Stomach (tissue), 9 donors: ENCODE measurements around the gene ARID1B. TPM values are rescaled to one million over a fixed set of nuclear protein-coding genes. Genes with fewer than 3 reads are reported as not detected.
"Not testable (repeated sequence)": the region's sequence is repeated elsewhere in the genome, so short reads cannot be mapped to it uniquely, and the experiment has no call there.

ENCODE experiments used
- DNase-seq, 2 donors: peaks; one replicate each; pipeline versions ENCODE4 v3.0.0 to v3.0.0-alpha.2; 2013 to 2019
- H3K27ac ChIP-seq, 5 donors: fragments of 200-600 bp in 4 of 5; sonication (generic) in 4 of 5; one replicate each; pipeline ENCODE4 v1.5.1; 2013 to 2019; ENCODE audit warnings: mild to moderate bottlenecking in 1 of 5, moderate library complexity in 1 of 5
- H3K27me3 ChIP-seq, 3 donors: fragments of 200-600 bp; sonication (generic); one replicate each; pipeline ENCODE4 v1.5.1; 2017 to 2019; ENCODE audit warnings: mixed run types in 1 of 3
- H3K36me3 ChIP-seq, 4 donors: fragments of 200-600 bp; sonication (generic); 1 replicate in 3 of 4; 2 replicates in 1 of 4; pipeline ENCODE4 v1.5.1; 2016 to 2019
- H3K4me1 ChIP-seq, 4 donors: fragments of 200-600 bp; sonication (generic); one replicate each; pipeline ENCODE4 v1.5.1; 2016 to 2019
- H3K4me3 ChIP-seq, 4 donors: fragments of 200-600 bp; sonication (generic) in 3 of 4; one replicate each; pipeline ENCODE4 v1.5.1; 2016 to 2019; ENCODE audit warnings: mild to moderate bottlenecking in 1 of 4
- H3K9me3 ChIP-seq, 4 donors: fragments of 200-600 bp; sonication (generic); one replicate each; pipeline ENCODE4 v1.5.1; 2016 to 2019
- EP300 ChIP-seq: sonication (generic); formaldehyde crosslinking; IDR thresholded peaks from one replicate; pipeline ENCODE4 v1.6.1; 2017; ENCODE audit warnings: antibody characterized with exemption
- POLR2A ChIP-seq, 4 donors: fragments of 450-650 bp; IDR thresholded peaks; one replicate each; pipeline ENCODE4 v1.6.1; 2016; ENCODE audit warnings: antibody characterized with exemption in 4 of 4, control low read depth in 2 of 4, mild to moderate bottlenecking in 1 of 4, moderate library complexity in 1 of 4
- POLR2AphosphoS5 ChIP-seq, 3 donors: sonication (generic); formaldehyde crosslinking; IDR thresholded peaks; one replicate each; pipeline ENCODE4 v1.6.1; 2016; ENCODE audit warnings: antibody characterized with exemption in 3 of 3
- WGBS, 5 donors: extraction: QIAGEN DNeasy Blood & Tissue Kit in 3 of 5; methylation state at CpG; one replicate each; pipeline versions ENCODE4 v1.1.5 to v1.1.7; 2013 to 2018; 5-methylcytosine and 5-hydroxymethylcytosine counted together
- intact Hi-C: fragments of 100-400 bp; cut with DNase I; formaldehyde crosslinking; loops from one replicate; pipeline ENCODE4 v1.15.1; 2023; ENCODE audit warnings: low total_unique reads
- polyA plus RNA-seq, 3 donors: library from polyadenylated mRNA; stranded (reverse); fragments of 200-250 nt; gene quantifications; one replicate each; pipeline ENCODE4 v1.2.3, GENCODE V29; 2013
- total RNA-seq, 5 donors: library from RNA; depleted of rRNA; stranded (reverse); fragments of >200 nt; gene quantifications; one replicate each; pipeline versions ENCODE4 v1.1.0 to v1.2.3, GENCODE V29; 2014 to 2016
- TF ChIP-seq, protein P1 (sequence below), 7 experiments: fragments of 450-650 bp in 4 of 7; fragments of 200-600 bp in 3 of 7; sonication (generic) in 3 of 7; IDR thresholded peaks; one replicate each; pipeline ENCODE4 v1.5.1; 2016 to 2019; ENCODE audit warnings: antibody characterized with exemption in 7 of 7, control low read depth in 2 of 7, mild to moderate bottlenecking in 1 of 7
- donor health status: healthy with polysubstance abuse.
- donor health status: Bipolar disorder and iron deficiency.
- donor health status: healthy.

Gene ARID1B
- total and polyA plus RNA-seq, 8 donors = 8.8 to 183 (median 48.3) TPM

DNA sequence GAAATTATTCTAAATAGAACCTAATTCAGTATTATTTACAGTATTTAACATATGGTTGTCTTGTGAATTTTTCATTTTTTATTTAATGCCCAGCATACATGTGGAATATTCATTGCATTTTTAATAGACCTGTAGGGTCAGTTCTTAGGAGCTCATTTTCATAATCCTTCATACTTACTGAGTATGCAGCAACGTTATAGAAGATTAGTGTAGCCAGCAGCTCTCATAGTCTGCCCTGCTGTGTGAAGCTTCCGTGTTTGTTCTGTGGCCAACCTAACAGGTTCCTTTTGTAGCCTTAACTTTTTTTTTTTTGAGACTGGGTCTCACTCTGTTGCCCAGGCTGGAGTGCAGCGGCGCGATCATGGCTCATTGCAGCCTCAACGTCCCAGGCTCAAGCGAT lies 261.4 kb downstream of the ARID1B start:
- Histone ChIP-seq H3K4me1 (peaks cover 20 to 46% (median 30%) of the 10 kb centered on the region in 4 donors), H3K36me3 (no peaks in the 10 kb centered on the region), H3K4me3 (no peak overlapping the region), H3K27me3 (no peaks in the 10 kb centered on the region), H3K9me3 (no peaks in the 10 kb centered on the region), H3K27ac (no peak overlapping the region)
- intact Hi-C loops = loop anchor here (10.0 kb wide), 1 partner anchor 146 kb away; no protein-coding TSS in a partner anchor
- no peak for DNase-seq
- TF ChIP-seq, protein P1, sequence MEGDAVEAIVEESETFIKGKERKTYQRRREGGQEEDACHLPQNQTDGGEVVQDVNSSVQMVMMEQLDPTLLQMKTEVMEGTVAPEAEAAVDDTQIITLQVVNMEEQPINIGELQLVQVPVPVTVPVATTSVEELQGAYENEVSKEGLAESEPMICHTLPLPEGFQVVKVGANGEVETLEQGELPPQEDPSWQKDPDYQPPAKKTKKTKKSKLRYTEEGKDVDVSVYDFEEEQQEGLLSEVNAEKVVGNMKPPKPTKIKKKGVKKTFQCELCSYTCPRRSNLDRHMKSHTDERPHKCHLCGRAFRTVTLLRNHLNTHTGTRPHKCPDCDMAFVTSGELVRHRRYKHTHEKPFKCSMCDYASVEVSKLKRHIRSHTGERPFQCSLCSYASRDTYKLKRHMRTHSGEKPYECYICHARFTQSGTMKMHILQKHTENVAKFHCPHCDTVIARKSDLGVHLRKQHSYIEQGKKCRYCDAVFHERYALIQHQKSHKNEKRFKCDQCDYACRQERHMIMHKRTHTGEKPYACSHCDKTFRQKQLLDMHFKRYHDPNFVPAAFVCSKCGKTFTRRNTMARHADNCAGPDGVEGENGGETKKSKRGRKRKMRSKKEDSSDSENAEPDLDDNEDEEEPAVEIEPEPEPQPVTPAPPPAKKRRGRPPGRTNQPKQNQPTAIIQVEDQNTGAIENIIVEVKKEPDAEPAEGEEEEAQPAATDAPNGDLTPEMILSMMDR (IDR thresholded peaks at IDR 0.05) = no peak
- TF ChIP-seq EP300 (no peak), POLR2A (IDR thresholded peaks at IDR 0.05) (no peak), POLR2AphosphoS5 (IDR thresholded peaks at IDR 0.05) (no peak)
- 80 to 88% (median 81%) methylated on average over 7 of the region's 7 CpGs for WGBS, 5 donors

DNA sequence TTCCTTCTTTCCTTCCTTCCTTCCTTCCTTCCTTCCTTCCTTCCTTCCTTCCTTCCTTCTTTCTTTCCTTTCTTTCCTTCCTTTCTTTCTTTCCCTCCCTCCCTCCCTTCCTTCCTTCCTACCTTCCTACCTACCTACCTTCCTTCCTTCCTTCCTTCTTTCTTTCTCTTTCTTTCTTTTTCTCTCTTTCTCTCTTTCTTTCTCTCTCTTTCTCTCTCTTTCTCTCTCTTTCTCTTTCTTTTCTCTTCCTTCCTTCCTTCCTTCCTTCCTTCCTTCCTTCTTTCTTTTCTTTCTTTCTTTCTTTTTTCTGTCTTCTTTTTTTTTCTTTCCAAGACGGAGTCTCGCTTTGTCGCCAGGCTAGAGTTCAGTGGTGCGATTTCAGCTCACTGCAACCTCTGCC lies 262.5 kb downstream of the ARID1B start:
- not testable (repeated sequence) for H3K4me3 ChIP-seq, H3K27ac ChIP-seq, H3K9me3 ChIP-seq, H3K27me3 ChIP-seq, DNase-seq, H3K36me3 ChIP-seq
- 98 to 100% (median 99%) methylated on average over 4 of the region's 4 CpGs for WGBS, 5 donors
- intact Hi-C loops = loop anchor here (10.0 kb wide), 1 partner anchor 145 kb away; no protein-coding TSS in a partner anchor
- peaks cover 12 to 43% (median 23%) of the 10 kb centered on the region in 4 donors for H3K4me1 ChIP-seq

DNA sequence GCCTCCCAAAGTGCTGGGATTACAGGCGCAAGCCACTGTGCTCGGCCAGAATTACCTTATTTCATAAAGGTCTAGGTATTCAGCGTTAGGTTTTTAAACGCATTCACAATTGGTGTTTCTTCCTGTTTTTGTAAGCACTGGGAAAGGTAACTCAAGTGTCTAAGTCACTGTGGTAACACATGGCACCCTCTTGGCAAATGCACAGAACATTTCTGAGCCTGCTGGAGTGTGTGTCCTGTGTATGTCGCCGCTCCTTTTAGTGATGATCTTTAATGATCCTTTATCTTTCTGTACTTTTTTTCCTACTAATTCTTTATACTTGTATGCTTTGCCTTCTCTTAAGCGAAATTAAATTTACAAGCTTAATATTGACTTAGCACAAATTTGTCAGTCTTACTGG lies 263.0 kb downstream of the ARID1B start:
- intact Hi-C loops = no loop called here
- peaks cover 9 to 37% (median 18%) of the 10 kb centered on the region in 4 donors for H3K4me1 ChIP-seq
- no peak overlapping the region for H3K27ac ChIP-seq
- H3K36me3 ChIP-seq = no peaks in the 10 kb centered on the region
- no peak overlapping the region for H3K4me3 ChIP-seq
- H3K9me3 ChIP-seq = no peaks in the 10 kb centered on the region
- TF ChIP-seq POLR2A (IDR thresholded peaks at IDR 0.05) (no peak), POLR2AphosphoS5 (IDR thresholded peaks at IDR 0.05) (no peak), EP300 (no peak)
- TF ChIP-seq, protein P1 (IDR thresholded peaks at IDR 0.05) = no peak
- no peaks in the 10 kb centered on the region for H3K27me3 ChIP-seq
- WGBS, 5 donors = 94 to 97% (median 96%) methylated on average over 7 of the region's 7 CpGs
- DNase-seq = no peak

DNA sequence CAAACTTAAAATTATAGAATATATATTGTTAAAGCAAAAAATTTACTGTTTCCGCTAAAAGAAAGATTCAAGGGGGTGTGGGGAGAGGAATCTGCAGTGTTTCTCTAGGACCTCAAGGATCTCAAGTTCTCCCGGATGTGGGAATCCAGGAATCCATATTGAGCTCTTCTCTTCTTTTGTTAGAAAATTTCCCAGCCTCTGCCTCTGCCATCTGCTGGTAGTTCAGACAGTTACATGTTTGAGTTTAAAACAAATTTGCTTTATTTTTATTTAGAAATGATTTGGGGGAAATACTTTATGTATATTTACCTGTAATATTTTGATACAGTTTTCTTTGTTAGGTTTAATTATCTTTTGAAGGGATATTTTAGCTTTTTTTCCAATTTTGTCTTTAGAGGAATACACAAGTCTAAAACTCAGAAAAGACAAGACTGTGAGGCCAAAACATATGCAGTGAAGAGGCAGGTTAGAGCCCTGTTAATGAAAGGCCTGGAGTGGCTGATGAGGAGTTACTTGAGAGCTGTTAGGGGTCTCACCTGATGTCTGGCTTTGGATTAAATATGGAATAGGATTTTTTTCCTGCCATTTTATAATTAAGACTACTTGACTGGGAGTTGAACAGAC lies 268.8 kb downstream of the ARID1B start:
- Histone ChIP-seq H3K4me1 (peaks cover 0 to 50% (median 12%) of the 10 kb centered on the region in 4 donors), H3K27ac (no peak overlapping the region), H3K9me3 (no peaks in the 10 kb centered on the region), H3K36me3 (no peaks in the 10 kb centered on the region), H3K27me3 (no peaks in the 10 kb centered on the region), H3K4me3 (no peak overlapping the region)
- WGBS, 5 donors = 4 to 34% (median 11%) methylated on average over 2 of the region's 2 CpGs
- TF ChIP-seq POLR2A (IDR thresholded peaks at IDR 0.05) = no peak
- TF ChIP-seq, protein P1 (IDR thresholded peaks at IDR 0.05) = peak in 5 of 7 experiments; percentile 27 to 44 (median 29)
- intact Hi-C loops = no loop called here
- peak in 1 of 2 donors; percentile 57 for DNase-seq

DNA sequence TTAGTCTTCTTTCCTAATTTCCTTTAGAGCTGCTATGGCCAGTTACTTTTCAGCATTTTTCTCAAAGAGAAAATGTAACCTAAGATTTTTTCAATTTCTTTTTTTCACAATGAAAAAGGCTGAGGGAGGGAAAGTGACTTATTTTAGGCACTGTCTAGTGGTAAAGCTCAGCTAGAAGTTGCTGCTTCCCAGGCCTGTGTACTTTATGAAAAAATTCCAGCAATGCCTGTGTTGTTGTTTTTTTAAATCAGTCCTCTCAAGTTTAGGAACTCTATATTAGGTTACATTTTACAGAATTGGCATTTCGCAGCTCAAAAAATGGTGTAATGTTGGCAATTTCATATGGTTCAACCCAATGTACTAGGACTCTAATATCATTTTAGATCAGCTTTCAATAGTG lies 269.6 kb downstream of the ARID1B start:
- TF ChIP-seq, protein P1 (IDR thresholded peaks at IDR 0.05) = no peak
- no peak for TF ChIP-seq EP300
- no peak overlapping the region for H3K4me3 ChIP-seq
- WGBS, 5 donors = 86 to 100% (median 99%) methylated on average over 1 of the region's 1 CpG
- intact Hi-C loops = no loop called here
- H3K9me3 ChIP-seq = no peaks in the 10 kb centered on the region
- H3K27me3 ChIP-seq = no peaks in the 10 kb centered on the region
- no peaks in the 10 kb centered on the region for H3K36me3 ChIP-seq
- H3K27ac ChIP-seq = no peak overlapping the region
- H3K4me1 ChIP-seq = peaks cover 0 to 50% (median 12%) of the 10 kb centered on the region in 4 donors
- DNase-seq = no peak
